LHCN-M2 (cell line): ENCODE data around the gene EXOC3L2. TPM values are rescaled to one million over a fixed set of nuclear protein-coding genes. Genes with fewer than 3 reads are reported as not detected.

Source experiments
- DNase-seq: peaks from one replicate; pipeline ENCODE4 v3.0.0-alpha.2; 2012; ENCODE audit warnings: low read depth
- total RNA-seq: library from RNA; depleted of rRNA; stranded (reverse); fragments of >200 nt; gene quantifications from 2 replicates; pipeline ENCODE4 v1.2.3, GENCODE V29; 2014; rRNA removed

The EXOC3L2 gene
- total RNA-seq, 1 experiment from 2014 or later, result not detected

- DNase-seq, result no peak
These were observed 82.5 kb downstream of the EXOC3L2 start for GRCh38 chr19:45162608-45163143.

Other genes starting within 250 kb of the EXOC3L2 start
- 4.1 and 4.5 TPM in 2 replicates for gene RELB, start 243.9 kb downstream of the EXOC3L2 start, total RNA-seq
- gene CLASRP, start 206.4 kb downstream of the EXOC3L2 start, total RNA-seq, result 76.0 and 89.8 TPM in 2 replicates
- gene ZNF296, start 168.9 kb downstream of the EXOC3L2 start, total RNA-seq, result not detected in 2 replicates
- 27.6 and 44.9 TPM in 2 replicates for gene GEMIN7, start 166.1 kb downstream of the EXOC3L2 start, total RNA-seq
- gene PPP1R37, start 152.2 kb downstream of the EXOC3L2 start, total RNA-seq, result 43.9 and 46.2 TPM in 2 replicates
- gene NKPD1, start 84.4 kb downstream of the EXOC3L2 start, total RNA-seq, result 0.06 TPM in 1 of 2 replicates, not detected in the other
- 5.3 and 10.4 TPM in 2 replicates for gene TRAPPC6A, start 67.2 kb downstream of the EXOC3L2 start, total RNA-seq
- 5.9 and 7.1 TPM in 2 replicates for gene BLOC1S3, start 66.6 kb downstream of the EXOC3L2 start, total RNA-seq
- 11.0 and 15.5 TPM in 2 replicates for gene MARK4, start 5.9 kb upstream of the EXOC3L2 start, total RNA-seq
- not detected in 2 replicates for gene CKM, start 77.5 kb upstream of the EXOC3L2 start, total RNA-seq
- not detected in 2 replicates for gene KLC3, start 95.3 kb upstream of the EXOC3L2 start, total RNA-seq
- gene ERCC2, start 125.2 kb upstream of the EXOC3L2 start, total RNA-seq, result 29.2 and 30.6 TPM in 2 replicates
- 0.64 and 0.92 TPM in 2 replicates for gene PPP1R13L, start 159.7 kb upstream of the EXOC3L2 start, total RNA-seq
- gene POLR1G, start 161.2 kb upstream of the EXOC3L2 start, total RNA-seq, result 21.4 and 24.6 TPM in 2 replicates
- 132 and 148 TPM in 2 replicates for gene ERCC1, start 178.5 kb upstream of the EXOC3L2 start, total RNA-seq
- 0.32 and 0.34 TPM in 2 replicates for gene FOSB, start 222.6 kb upstream of the EXOC3L2 start, total RNA-seq